HG02884 (cell line): ENCODE results near the gene KRTAP4-6.
"Not testable (repeated sequence)": the region's sequence is repeated elsewhere in the genome, so short reads cannot be mapped to it uniquely, and the experiment has no call there.

Experiments used
- ATAC-seq: cut with Tn5 transposase; IDR thresholded peaks from one replicate; pipeline ENCODE4 v1.9.1; 2021; ENCODE audit warnings: mild to moderate bottlenecking, moderate library complexity; ENCODE audit not compliant: unreplicated experiment

The KRTAP4-6 gene

DNA sequence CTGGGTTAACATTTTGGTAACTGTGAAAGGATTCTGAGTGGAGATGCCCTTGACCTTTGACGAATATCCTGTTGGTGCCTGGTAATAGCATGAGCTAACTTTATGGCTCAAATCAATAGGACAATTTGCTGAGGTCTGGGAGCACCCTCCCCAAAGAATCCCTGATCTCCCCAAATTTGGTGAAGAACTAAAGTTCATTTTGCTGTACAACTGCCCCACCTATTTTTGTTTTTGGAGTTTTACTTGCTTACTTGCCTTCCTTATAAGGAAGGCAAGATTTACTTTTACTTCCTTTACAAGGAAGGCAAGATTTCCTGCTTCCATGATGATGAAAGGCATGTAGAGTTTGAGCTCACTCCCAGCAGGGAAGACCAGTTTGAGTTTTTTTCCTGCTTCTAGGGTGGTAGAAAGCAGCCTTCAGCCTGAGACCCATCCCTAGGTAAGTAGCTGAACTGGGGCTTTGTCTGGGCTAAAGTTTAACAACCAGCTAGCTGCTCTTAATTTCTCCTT lies 32.3 kb downstream of the KRTAP4-6 start:
- no peak for ATAC-seq

GRCh38 chr17:41105347-41105746 lies 35.0 kb downstream of the KRTAP4-6 start, which contains the start of gene KRTAP4-9:
Gene KRTAP4-9, plus strand, starts transcription at chr17:41105389. Its CDS starts 0 bp downstream, at chr17:41105389.
- not testable (repeated sequence) for ATAC-seq

GRCh38 chr17:41104386-41105038 lies 35.8 kb downstream of the KRTAP4-6 start:
- not testable (repeated sequence) for ATAC-seq

GRCh38 chr17:41103896-41104295 lies 36.4 kb downstream of the KRTAP4-6 start:
- ATAC-seq, result no peak

GRCh38 chr17:41101586-41102259 lies 38.6 kb downstream of the KRTAP4-6 start, which contains the start of gene KRTAP4-16:
Gene KRTAP4-16, minus strand, starts transcription at chr17:41102209. Its CDS starts 0 bp downstream, at chr17:41102209.
- ATAC-seq, result no peak

DNA sequence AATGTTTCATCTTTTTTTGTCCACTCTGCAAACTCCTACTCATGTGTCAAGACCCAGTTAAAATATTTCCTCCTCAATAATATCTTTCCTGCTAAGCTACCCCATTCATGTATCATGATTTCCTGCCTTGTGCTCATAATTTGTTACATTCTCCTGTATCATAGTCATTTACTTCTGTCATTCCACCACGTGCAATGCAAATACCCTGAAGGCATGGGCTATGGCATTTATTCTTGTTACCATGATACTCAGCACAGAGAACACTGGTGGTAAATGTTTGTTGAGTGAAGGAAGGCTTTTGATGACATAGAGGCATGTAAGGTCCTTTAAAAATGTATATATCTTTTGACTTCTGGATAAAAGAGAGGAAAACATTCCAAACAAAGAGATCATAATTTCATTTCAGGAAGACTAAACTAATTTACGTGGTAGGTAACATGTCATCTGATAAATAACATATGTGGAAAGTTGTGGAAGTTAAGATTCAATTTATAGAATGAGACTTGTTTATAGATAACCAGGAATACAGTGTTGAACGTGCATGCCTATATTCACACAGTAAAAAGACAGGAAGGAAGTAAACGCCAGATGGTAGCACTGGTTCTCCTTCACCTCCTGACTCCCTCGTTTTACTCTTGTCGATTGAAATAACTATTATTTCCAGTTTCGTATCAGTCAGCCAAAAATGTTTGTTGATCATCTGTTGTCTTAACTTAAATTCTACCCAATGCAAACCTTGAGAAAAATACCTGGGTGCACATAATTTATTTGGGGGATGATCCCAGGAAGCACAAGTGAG lies 40.5 kb downstream of the KRTAP4-6 start:
- ATAC-seq, result not testable (repeated sequence)

DNA sequence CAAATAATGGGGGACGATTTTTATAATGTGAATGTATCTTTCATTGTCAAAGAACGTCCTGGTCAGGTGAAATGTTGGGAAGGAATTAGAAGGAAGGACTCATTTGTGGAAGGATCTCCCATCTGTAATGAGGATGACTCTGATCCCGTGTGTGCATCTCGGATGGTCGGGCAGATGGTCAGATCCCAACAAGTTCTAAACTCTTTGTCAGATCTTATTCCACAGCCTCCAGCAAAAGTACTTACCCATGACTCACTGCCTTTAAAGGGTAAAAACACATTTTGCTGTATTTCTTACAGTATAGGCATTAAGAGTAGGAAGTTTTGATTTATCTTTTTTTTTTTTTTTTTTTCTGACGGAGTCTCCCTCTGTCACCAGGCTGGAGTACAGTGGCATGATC lies 41.9 kb downstream of the KRTAP4-6 start:
- no peak for ATAC-seq

GRCh38 chr17:41098042-41098441 lies 42.3 kb downstream of the KRTAP4-6 start, which contains the start of gene KRTAP4-8:
Gene KRTAP4-8, minus strand, starts transcription at chr17:41098142. Its CDS starts 58 bp downstream, at chr17:41098084.
- ATAC-seq, result no peak

DNA sequence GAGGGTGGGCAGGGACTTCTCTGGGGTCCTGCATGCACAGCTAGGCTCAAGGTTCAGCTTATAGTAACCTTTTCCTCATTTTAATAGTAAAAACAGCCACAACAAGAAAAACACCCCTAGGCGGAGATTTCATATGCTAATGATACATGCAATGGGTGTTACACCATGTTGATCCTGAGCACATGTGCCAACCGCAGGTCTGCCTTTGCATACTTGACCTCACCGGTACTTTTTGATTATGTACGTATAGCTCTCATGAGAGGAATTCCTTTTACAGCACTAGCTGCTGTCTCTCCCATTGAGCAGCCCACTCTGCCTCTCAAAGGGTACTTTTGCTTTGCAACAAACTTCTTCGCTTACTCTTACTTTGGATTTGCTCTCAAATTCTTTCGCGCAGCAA lies 44.3 kb downstream of the KRTAP4-6 start:
- ATAC-seq, result no peak
